ENCODE measurements around the gene NPFF.

The NPFF gene

DNA sequence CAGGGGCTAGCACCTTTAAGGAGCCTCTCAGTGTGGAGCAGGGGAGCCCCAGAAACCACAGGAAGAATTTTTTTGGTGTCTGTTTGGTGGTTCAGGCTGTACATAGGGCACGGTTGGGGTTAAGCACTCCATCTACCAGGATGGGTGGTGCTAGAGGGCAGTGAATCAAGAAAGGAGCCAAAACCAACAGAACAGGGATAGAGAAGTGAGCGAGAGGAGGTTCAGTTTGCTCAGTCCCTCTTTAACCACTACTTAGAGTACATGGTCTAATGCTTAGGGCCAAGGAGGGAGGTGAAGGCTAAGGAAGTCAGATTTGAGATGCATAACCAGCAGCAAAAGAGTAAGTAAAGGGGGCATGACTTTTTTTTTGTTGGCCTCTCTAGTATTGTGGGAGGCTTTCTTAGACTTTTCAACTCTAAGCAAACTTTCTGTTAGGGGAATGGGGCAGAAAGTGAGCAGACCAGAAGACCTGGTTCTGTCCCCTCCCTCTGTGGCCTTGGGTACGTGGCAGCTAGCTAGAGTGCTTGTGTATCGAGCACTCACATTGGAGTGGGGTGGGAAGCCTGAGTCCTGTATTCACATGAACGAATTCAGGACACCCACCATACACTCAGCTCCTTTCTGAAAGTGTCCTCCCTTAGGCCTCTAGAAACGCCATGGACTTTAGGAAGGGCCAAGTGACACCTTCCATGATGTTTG lies 6.6 kb upstream of the NPFF start:
- DNase-seq: no peak

DNA sequence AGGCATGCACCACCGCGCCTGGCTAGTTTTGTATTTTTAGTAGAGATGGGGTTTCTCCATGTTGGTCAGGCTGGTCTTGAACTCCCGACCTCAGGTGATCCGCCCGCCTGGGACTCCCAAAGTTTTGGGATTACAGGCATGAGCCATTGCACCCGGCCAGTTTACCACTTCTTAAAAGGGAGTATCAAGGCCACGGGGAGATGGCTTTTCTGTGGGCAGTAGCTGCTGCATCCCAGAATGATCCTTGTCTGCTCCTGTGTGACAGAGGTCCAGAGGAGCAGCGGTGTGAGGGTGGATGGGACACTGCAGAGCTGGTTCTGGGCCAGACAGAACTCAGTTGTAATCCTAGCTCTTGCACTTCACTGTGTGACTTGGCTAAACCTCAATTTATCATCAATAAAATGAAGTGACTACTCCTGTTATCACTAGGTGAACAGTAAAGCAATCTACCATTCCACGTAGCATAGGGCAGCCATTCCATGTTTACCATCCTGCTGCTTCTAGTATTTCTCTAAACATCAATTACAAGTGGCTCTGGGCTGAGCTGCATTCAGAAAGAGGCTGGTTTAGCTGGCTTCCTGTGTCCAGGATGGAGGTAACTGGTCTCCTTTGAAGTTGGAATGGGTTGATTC lies 3.0 kb upstream of the NPFF start:
- no peak for DNase-seq

- peak; percentile 79 for DNase-seq
These were observed 1.4 kb upstream of the NPFF start for GRCh38 chr12:53508534-53509170.

DNA sequence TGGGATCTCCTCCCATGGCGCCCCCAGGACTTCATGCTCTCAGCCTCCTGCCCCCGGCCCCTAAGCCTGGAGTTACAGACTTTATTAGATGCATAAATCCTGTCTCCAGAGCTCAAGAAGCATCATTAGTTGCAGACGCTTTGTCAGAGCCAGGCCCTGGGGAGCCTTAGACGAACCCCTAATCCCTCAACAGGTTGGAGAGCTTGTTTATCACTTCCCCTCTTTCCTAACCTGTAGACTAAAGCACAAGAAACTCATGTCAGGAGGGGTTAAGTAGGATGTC lies 260 bp upstream of the NPFF start:
- DNase-seq: no peak

DNA sequence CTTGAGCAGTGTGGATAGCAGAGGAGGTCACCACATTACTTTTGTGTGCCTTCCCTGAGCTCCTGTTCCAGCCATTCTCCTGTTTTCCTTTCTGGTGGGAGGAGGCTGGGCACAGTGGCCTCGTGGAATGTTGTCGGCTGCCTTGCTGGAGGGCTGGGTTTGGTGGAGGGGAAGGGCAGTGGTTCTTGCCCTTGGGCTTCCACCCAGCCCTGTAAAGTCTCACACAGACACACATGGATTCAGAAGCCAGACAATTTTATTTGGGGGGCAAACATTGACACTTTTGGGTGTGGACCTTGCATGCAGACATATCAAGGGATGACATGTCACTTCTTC lies 866 bp downstream of the NPFF start:
- no peak for DNase-seq

GRCh38 chr12:53505555-53506449 lies 1.5 kb downstream of the NPFF start:
- DNase-seq: no peak

DNA sequence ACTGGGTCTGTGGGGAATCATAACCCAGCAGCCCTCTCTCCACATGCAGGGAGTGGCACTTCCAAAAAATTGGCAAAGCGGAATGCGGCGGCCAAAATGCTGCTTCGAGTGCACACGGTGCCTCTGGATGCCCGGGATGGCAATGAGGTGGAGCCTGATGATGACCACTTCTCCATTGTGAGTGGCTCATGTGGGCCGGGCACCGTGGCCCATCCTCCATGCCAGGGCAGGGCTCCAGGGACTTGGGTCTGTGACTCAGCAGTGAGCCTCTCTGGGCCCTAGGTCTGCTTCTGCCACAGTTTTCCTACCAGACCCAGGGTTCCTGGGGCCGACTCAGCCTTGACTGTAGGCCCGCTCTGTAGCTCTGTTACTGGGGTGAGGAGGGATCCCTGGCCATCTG lies 2.2 kb downstream of the NPFF start:
- peak; percentile 25 for DNase-seq

- DNase-seq: no peak
These were observed 3.0 kb downstream of the NPFF start for GRCh38 chr12:53504004-53504920.

- DNase-seq: no peak
These were observed 4.1 kb downstream of the NPFF start for GRCh38 chr12:53502983-53503728.

DNA sequence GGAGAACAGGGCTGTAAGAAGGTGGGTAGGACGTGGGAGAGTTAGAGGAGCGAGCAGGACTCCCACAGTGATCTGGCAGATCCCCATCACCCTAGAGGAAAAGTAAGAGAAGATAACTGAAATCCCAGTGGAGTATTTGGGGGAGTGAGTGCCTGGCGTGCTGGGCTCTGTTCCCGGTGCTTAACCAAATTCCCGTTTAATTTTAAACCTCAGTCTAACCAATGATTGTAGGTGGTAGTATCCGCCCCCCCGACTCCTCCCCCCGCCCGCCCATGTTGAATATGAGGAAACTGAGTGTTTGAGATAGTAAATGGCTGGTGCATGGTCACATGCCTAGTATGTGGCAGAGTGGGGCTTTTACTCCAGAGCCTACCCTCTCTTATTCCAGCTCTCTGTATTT lies 5.0 kb downstream of the NPFF start:
- no peak for DNase-seq

GRCh38 chr12:53501615-53502181 lies 5.6 kb downstream of the NPFF start:
- DNase-seq: no peak

DNA sequence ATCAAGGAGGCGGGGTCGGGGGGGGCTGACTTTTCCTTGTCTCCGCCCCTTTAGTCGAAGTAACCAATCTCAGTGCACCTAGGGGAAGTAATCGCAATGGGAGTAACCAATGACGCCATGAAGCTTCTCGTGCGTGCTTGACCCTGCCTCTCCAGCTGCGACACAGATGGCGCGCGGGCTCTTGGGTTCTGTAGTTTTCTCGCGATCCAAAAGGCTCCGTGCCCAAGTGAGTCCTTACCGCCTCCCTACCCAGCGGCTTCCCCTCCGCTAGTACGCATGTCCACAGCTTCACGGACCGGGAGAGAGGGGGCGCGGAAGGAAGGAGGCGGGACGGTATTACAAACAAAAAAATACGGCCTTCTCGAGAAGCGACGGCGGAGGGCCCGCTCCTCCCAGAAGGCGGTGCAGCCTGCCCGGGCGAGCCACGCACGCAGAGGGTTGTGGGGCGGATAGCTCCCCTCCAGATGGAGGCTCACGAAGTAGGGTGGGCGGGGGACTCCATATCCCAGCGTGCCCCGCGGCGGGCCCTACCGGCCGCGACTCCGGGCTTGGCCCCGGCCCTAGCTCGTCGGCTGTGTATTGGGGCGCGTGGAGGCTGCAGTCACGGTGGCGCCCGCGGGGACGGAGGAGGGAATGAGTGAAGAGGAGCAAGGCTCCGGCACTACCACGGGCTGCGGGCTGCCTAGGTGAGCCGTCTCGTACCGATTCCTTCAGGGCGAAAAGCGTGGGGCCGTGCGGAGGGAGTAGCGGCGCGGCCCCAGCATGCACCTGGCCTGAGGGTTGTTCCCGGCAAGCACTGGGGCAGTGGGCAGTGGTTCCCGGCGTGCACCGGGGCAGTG lies 6.3 kb downstream of the NPFF start, which contains the start of gene TARBP2:
TARBP2 (plus strand) TSS at position 508 of the 839 bp plus-strand sequence; CDS start at position 634, 126 bp downstream.
- peak; percentile 100 for DNase-seq

DNA sequence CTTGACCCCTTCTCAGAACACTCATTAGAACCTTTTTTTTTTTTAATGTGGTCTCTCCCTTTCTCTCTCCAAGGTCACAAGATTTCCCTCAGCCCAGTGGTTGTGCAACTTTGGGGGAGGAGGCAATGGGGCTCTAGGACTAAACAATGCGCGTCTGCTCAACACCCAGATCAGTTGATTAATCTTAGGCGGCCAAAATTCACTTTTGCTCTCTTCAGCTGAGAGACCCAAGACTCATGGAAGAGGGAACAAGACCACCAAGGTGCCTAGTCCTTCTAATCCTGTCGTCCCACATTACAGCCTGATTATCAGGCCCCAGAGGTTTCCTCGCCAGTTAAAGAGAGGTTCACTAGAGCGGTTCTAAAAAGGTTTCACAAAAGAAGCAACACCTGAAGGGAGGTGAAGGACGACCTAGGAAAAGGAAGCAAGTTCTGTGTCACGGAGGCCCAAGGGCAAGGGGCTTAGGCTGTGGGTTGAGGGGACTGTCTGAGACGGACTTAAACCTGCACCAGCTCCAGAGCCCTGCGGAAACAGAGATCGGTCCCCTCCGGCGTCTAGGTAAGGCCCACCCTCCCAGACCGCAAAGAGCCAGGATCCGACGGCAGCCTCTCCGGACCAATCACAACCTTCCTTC lies 7.0 kb downstream of the NPFF start:
- DNase-seq: peak; percentile 53

GRCh38 chr12:53499266-53500141 lies 7.8 kb downstream of the NPFF start, which contains the start of gene MAP3K12:
TSS of gene MAP3K12 (minus strand) at chr12:53499458. CDS start at chr12:53487391, 12,067 bp downstream.
- DNase-seq: peak; percentile 48

GRCh38 chr12:53498235-53498630 lies 9.1 kb downstream of the NPFF start:
- DNase-seq: no peak

DNA sequence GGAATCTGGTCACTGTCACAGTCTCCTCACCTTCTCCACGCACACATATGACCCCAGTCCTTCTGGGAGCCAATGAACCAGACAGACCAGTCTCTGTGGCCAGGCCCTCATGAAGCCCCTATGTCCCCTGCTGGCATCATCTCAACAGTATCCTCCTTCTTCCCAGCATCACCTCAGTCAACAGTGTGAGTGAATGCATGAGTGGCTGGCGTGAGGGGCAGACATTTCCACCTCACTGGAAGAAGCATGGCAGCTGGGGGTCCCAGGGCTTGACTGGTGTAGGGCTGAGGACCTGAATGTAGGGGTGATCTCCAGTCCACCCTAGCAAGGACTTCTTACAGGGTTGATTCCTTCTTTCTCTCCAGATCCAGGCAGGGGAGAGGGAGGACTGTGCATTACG lies 9.8 kb downstream of the NPFF start:
- DNase-seq: no peak

- DNase-seq: no peak
These were observed 10.6 kb downstream of the NPFF start for GRCh38 chr12:53496752-53497032.

GRCh38 chr12:53495903-53496751 lies 11.2 kb downstream of the NPFF start:
- peak; percentile 73 for DNase-seq
